OCI-LY3 (cell line): ENCODE data around the gene CACNA1B.
"Not testable (repeated sequence)": the region's sequence is repeated elsewhere in the genome, so short reads cannot be mapped to it uniquely, and the experiment has no call there.

ENCODE experiments used
- H2AFZ ChIP-seq: fragments of 200-600, 300-600 bp; shearing (Covaris generic); 2 replicates; pipeline ENCODE4 v1.6.0; 2014; ENCODE audit warnings: antibody characterized with exemption, low read depth, low read length
- H3K27ac ChIP-seq: fragments of 200-600, 300-600 bp; sonication (generic); 2 replicates; pipeline ENCODE4 v1.5.1; 2014; ENCODE audit warnings: mild to moderate bottlenecking, low read length, moderate library complexity, mixed read lengths
- H3K27me3 ChIP-seq: fragments of 200-600, 300-600 bp; sonication (generic); 2 replicates; pipeline ENCODE4 v1.6.1; 2014; ENCODE audit warnings: low read depth, low read length, mixed read lengths
- H3K36me3 ChIP-seq: fragments of 200-600, 300-600 bp; sonication (generic); replicated peaks from 2 replicates; pipeline ENCODE3; 2014; ENCODE audit warnings: low read depth, low read length, mixed read lengths
- H3K4me1 ChIP-seq: fragments of 300-600, 200-600 bp; sonication (generic); 2 replicates; pipeline ENCODE4 v1.6.1; 2014; ENCODE audit warnings: low read length, mixed read lengths
- H3K4me2 ChIP-seq: fragments of 200-600, 300-600 bp; sonication (generic); 2 replicates; pipeline ENCODE4 v1.6.1; 2014; ENCODE audit warnings: low read length, mixed read lengths
- H3K4me3 ChIP-seq: fragments of 300-600, 200-600 bp; sonication (generic); 2 replicates; pipeline ENCODE4 v1.5.1; 2014; ENCODE audit warnings: antibody characterized with exemption, mild to moderate bottlenecking, low read length, moderate library complexity
- H3K79me2 ChIP-seq: fragments of 300-600, 200-600 bp; shearing (Covaris generic); 2 replicates; pipeline ENCODE4 v1.6.1; 2014; ENCODE audit warnings: mild to moderate bottlenecking, low read length, mixed read lengths
- H3K9ac ChIP-seq: fragments of 300-600, 200-600 bp; shearing (Covaris generic); 2 replicates; pipeline ENCODE4 v1.6.0; 2014; ENCODE audit warnings: mild to moderate bottlenecking, low read length, moderate library complexity
- H3K9me3 ChIP-seq: fragments of 200-600, 300-600 bp; shearing (Covaris generic); 2 replicates; pipeline ENCODE4 v1.6.1; 2014; ENCODE audit warnings: low read length, mixed read lengths; ENCODE audit not compliant: insufficient read depth
- H4K20me1 ChIP-seq: fragments of 200-600, 300-600 bp; sonication (generic); 2 replicates; pipeline ENCODE4 v1.6.1; 2016; ENCODE audit warnings: low read length, mixed read lengths; ENCODE audit not compliant: insufficient read depth
- EZH2phosphoT487 ChIP-seq: fragments of 200-600 bp; shearing (Covaris generic); IDR thresholded peaks from 2 replicates; pipeline ENCODE4 v1.6.1; 2018; ENCODE audit warnings: antibody characterized with exemption, mixed run types, low read depth
- TF ChIP-seq, protein P1 (sequence below): fragments of 200-600, 300-600 bp; sonication (generic); IDR thresholded peaks from 2 replicates; pipeline ENCODE4 v1.5.1; 2014; ENCODE audit warnings: antibody characterized with exemption, low read length, low read depth

CACNA1B gene

DNA sequence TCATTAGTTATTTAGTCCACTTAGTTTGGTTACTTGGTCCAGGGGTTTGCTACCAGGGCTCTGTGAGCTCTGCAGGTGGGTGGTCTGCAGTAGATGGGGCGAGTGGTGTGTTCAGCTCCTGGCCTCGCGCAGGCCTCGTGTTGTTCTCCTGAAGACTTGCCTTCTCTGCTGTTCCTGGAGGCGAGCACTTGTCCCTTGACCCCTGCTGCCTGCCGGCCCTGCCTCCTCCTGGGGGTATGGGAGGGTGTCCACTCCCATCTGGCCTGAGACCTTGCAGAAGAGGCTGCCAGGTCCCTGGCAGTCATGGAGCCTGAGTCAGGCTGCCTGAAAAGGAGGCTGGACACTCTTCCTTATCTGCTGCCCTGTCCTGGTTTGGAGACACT, 137.0 kb downstream of the CACNA1B start:
- no peaks in the 10 kb centered on the region for H3K27me3 ChIP-seq
- H3K27ac ChIP-seq = no peak overlapping the region
- TF ChIP-seq EZH2phosphoT487 = no peak
- TF ChIP-seq, protein P1, sequence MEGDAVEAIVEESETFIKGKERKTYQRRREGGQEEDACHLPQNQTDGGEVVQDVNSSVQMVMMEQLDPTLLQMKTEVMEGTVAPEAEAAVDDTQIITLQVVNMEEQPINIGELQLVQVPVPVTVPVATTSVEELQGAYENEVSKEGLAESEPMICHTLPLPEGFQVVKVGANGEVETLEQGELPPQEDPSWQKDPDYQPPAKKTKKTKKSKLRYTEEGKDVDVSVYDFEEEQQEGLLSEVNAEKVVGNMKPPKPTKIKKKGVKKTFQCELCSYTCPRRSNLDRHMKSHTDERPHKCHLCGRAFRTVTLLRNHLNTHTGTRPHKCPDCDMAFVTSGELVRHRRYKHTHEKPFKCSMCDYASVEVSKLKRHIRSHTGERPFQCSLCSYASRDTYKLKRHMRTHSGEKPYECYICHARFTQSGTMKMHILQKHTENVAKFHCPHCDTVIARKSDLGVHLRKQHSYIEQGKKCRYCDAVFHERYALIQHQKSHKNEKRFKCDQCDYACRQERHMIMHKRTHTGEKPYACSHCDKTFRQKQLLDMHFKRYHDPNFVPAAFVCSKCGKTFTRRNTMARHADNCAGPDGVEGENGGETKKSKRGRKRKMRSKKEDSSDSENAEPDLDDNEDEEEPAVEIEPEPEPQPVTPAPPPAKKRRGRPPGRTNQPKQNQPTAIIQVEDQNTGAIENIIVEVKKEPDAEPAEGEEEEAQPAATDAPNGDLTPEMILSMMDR = no peak
- H2AFZ ChIP-seq = no peak overlapping the region
- no peaks in the 10 kb centered on the region for H3K9me3 ChIP-seq
- peaks cover 15% of the 10 kb centered on the region; the same call in 1 of the 2 replicates for H3K79me2 ChIP-seq
- no peak overlapping the region for H3K9ac ChIP-seq
- H3K36me3 ChIP-seq = peaks cover 47% of the 10 kb centered on the region
- no peak overlapping the region for H3K4me2 ChIP-seq
- no peaks in the 10 kb centered on the region for H3K4me1 ChIP-seq
- no peak overlapping the region for H3K4me3 ChIP-seq
- H4K20me1 ChIP-seq = peaks cover 52% of the 10 kb centered on the region

DNA sequence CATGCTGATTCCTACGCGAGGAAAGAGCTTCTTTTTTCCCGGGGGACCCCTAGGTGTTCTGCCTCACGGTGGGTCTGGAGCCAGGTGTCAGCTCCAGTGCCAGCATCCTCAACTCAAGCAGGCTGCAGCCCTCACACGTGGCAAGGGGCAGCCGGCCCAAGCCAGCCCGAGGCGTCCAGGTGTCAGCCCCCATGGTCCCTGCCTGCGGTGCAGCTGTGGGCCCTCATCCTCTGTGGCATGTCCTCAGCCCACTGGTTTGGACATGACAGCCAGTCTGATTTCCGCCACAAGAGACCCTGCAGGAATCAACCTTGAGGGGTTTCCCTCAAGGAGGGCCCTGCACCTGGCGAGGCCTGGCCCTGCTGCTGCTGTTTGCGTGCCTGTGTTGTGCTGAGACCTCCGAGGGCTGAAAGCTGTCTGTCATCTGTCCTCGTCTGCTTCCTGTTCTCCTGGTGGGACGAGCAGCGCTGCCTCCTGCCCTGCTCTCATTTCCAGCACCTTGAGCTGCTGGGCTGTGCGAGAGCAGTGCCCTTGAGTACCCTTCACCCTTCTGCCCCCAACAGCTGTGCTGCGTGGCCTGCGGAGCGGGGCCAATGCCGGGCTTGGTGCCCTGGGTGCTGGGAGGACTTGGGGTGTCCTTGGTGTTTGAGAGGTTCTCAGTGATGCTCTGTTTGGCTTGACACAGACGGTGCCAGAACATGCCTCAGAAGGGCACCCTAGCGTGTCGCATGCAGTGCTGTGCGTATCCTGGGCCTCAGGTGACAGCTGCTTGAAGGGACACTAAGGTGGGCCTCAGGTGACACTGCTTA, 137.6 kb downstream of the CACNA1B start:
- H3K4me3 ChIP-seq = no peak overlapping the region
- no peak overlapping the region for H3K27ac ChIP-seq
- H2AFZ ChIP-seq = no peak overlapping the region
- peaks cover 45% of the 10 kb centered on the region for H3K36me3 ChIP-seq
- H3K4me1 ChIP-seq = no peaks in the 10 kb centered on the region
- H4K20me1 ChIP-seq = peaks cover 54% of the 10 kb centered on the region
- H3K4me2 ChIP-seq = no peak overlapping the region
- H3K27me3 ChIP-seq = no peaks in the 10 kb centered on the region
- no peak overlapping the region for H3K9ac ChIP-seq
- TF ChIP-seq, protein P1 = no peak
- no peak for TF ChIP-seq EZH2phosphoT487
- H3K79me2 ChIP-seq = peaks cover 15% of the 10 kb centered on the region; the same call in 1 of the 2 replicates
- no peaks in the 10 kb centered on the region for H3K9me3 ChIP-seq

DNA sequence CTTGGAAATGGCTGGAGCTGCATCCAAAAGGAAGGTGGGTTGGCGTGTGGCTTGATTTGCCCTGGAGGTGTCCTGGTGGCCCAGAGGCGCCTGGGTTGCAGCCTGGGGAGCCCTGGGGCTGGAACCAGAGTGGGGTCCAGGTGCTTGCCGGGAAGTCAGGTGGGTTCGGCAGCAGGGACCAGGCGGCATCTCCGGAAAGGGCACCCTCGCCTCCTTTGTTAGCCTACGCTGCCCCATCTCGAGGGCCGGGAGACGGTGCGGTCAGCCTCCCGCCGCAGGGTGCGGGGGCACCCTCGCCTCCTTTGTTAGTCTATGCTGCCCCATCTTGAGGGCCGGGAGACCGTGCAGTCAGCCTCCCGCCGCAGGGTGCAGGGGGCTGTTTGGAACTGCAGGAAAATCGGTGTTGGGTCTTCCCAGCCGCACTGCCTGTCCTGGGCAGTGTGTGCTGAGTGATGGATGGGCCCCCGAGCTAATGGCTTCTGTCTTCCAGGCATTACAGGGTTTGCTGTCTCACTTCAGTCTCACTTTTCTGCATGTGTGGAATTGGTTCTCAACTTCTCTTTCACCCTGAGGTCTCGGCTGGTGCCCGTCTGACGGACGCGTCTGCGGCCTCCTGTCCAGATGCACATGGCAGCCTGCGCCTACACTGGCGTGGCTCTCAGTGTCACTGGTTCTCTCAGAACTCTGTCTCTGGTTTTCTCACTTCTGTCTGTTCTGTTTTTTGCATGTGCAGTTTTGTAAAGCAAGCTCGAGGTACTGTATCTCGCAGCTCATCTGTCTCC, 139.0 kb downstream of the CACNA1B start:
- Histone ChIP-seq H3K36me3 (peaks cover 41% of the 10 kb centered on the region), H3K9ac (no peak overlapping the region), H2AFZ (no peak overlapping the region), H3K27me3 (no peaks in the 10 kb centered on the region), H4K20me1 (peaks cover 68% of the 10 kb centered on the region), H3K4me1 (no peaks in the 10 kb centered on the region), H3K4me3 (no peak overlapping the region), H3K9me3 (no peaks in the 10 kb centered on the region), H3K4me2 (no peak overlapping the region), H3K79me2 (peaks cover 15% of the 10 kb centered on the region; the same call in 1 of the 2 replicates), H3K27ac (no peak overlapping the region)
- TF ChIP-seq, protein P1 = no peak
- TF ChIP-seq EZH2phosphoT487 = no peak

DNA sequence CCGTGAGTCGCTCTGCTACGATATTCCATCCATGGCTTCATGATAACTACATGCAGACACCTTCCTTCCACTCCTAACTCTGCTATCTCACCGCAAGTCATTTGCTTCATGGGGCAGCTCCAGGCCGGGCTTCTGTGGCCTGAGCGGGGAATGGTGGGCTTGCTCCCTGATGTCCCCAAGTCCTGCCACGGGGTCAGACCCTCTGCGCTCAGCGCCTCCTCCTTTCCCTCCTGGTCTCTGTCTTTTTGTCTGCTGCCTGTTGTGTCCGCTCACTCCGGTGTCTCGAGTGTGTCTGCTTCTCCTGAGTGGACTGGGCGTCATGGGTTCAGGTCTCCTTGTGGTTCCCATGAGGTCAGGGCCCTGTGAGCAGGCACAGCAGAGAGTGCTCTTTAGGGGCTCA, 139.6 kb downstream of the CACNA1B start:
- no peak overlapping the region for H3K27ac ChIP-seq
- H3K79me2 ChIP-seq = peaks cover 19% of the 10 kb centered on the region; the same call in 1 of the 2 replicates
- peaks cover 45% of the 10 kb centered on the region for H3K36me3 ChIP-seq
- no peaks in the 10 kb centered on the region for H3K9me3 ChIP-seq
- H3K4me3 ChIP-seq = no peak overlapping the region
- TF ChIP-seq, protein P1 = no peak
- TF ChIP-seq EZH2phosphoT487 = no peak
- H3K27me3 ChIP-seq = no peaks in the 10 kb centered on the region
- H3K9ac ChIP-seq = no peak overlapping the region
- peaks cover 68% of the 10 kb centered on the region for H4K20me1 ChIP-seq
- H3K4me1 ChIP-seq = no peaks in the 10 kb centered on the region
- H2AFZ ChIP-seq = no peak overlapping the region
- H3K4me2 ChIP-seq = no peak overlapping the region

DNA sequence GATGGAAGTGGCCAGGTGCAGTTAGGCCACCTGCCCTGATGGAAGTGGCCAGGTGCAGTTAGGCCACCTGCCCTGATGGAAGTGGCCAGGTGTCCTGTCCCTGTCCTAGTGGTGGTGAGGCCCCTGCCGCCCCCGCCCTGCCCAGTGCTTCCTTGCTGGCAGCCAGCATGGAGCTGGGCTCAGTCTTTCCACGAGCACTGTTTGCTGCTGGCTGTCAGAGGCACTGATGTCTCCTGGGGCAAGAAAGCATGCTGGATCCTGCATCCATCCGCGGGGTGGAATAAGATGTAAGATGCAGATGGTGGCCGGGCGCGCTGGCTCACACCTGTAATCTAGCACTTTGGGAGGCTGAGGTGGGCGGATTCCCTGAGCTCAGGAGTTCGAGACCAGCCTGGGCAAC, 141.9 kb downstream of the CACNA1B start:
- H3K27me3 ChIP-seq, H2AFZ ChIP-seq, H3K27ac ChIP-seq, H3K4me1 ChIP-seq, H3K4me3 ChIP-seq, H3K4me2 ChIP-seq, H3K9me3 ChIP-seq, H3K9ac ChIP-seq: not testable (repeated sequence)
- Histone ChIP-seq H3K79me2 (peaks cover 25% of the 10 kb centered on the region; the same call in 1 of the 2 replicates), H3K36me3 (peaks cover 37% of the 10 kb centered on the region), H4K20me1 (peaks cover 67% of the 10 kb centered on the region)
